ENCODE measurements around the gene MYBBP1A. TPM values are rescaled to one million over a fixed set of nuclear protein-coding genes. Genes with fewer than 3 reads are reported as not detected.

Gene MYBBP1A
- total and polyA plus RNA-seq, 9 of the 15 experiments (the other 6 are each of a cell fraction or from before 2014, with no cell fraction given), result 2.0 to 114 (median 47.2) TPM

DNA sequence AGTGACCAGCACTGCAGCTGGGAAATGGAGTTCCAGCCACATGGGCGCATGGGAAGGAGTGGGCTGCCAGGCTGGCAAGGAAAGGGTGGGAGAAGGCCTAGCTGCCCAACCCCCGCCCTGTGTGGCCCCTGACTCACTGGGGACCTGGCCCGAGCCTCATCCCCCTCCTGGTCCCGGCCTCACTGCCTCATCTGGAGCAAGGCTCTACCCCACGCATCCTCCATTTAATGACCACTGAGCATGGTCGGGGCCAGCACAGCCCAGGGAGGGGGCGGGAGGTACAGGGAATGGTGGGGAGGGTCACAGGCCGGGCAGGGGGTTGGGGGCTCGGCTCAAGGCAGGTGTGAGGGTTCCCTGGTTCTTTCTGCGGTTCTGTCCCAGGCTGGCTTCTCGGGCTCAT is 40.4 kb downstream of the MYBBP1A start:
- Histone ChIP-seq H2AFZ (ENCODE audit: low read depth, low read length) (no peak overlapping the region), H3K4me3 (no peak overlapping the region), H3K4me1 (replicated peaks in 1 of 2; ENCODE audit: control insufficient read depth in 2 of 2, insufficient read depth in 2 of 2, low read length in 2 of 2) (peaks cover 0 to 32% of the 10 kb centered on the region in 2 experiments; a peak in 2 of 5 replicates), H3K79me2 (ENCODE audit: control insufficient read depth, insufficient read depth, low read length) (no peaks in the 10 kb centered on the region), H4K20me1 (replicated peaks; ENCODE audit: control insufficient read depth, insufficient read depth, low read length) (peaks cover 3% of the 10 kb centered on the region; the same call in 1 of the 2 replicates), H3K27ac (ENCODE audit: extremely low read depth, low read depth, low read length) (no peak overlapping the region), H3K4me2 (ENCODE audit: insufficient read depth, low read length) (no peak overlapping the region), H3K9me3 (replicated peaks; ENCODE audit: control insufficient read depth, insufficient read depth, low read depth, low read length) (no peaks in the 10 kb centered on the region), H3K27me3 (ENCODE audit: control insufficient read depth in 2 of 2, insufficient read depth in 2 of 2, low read length in 2 of 2) (peaks cover 6 to 63% of the 10 kb centered on the region in 2 experiments; a peak in 3 of 5 replicates), H3K9ac (ENCODE audit: insufficient read depth in 1 of 2, low read depth in 2 of 2, low read length in 2 of 2) (no peak overlapping the region), H3K36me3 (ENCODE audit: control insufficient read depth, insufficient read depth, low read length) (no peaks in the 10 kb centered on the region), H3K9me1 (ENCODE audit: control insufficient read depth, insufficient read depth, low read length) (no peaks in the 10 kb centered on the region)
- CTCF ChIA-PET (ENCODE audit: low intra/inter-chr PET ratio), result no interaction called here
- WGBS (ENCODE audit: insufficient coverage, low coverage, missing lambda C conversion rate), result 10% methylated on average over 5 of the region's 11 CpGs
- FAIRE-seq, result no peak
- no peak for DNase-seq (ENCODE audit: extremely low read depth in 1 of 4, low spot score in 3 of 4)
- in situ Hi-C loops (cut with MboI) (no loop called here), intact Hi-C loops (cut with micrococcal nuclease) (no loop called here)
- POLR2A ChIA-PET, result no interaction called here
- no peak for ATAC-seq
- BruUV-seq (replicated peaks), result no TSS peak
- TF ChIP-seq, protein P1, sequence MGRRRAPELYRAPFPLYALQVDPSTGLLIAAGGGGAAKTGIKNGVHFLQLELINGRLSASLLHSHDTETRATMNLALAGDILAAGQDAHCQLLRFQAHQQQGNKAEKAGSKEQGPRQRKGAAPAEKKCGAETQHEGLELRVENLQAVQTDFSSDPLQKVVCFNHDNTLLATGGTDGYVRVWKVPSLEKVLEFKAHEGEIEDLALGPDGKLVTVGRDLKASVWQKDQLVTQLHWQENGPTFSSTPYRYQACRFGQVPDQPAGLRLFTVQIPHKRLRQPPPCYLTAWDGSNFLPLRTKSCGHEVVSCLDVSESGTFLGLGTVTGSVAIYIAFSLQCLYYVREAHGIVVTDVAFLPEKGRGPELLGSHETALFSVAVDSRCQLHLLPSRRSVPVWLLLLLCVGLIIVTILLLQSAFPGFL (CRISPR knock-in tag; IDR thresholded peaks at IDR 0.05), result no peak
- TF ChIP-seq SMARCA5 (IDR thresholded peaks at IDR 0.05) (no peak), MEF2A (IDR thresholded peaks at IDR 0.05; ENCODE audit: control insufficient read depth, low read depth, low read length) (no peak), EP400 (IDR thresholded peaks at IDR 0.05) (no peak), PHB2 (IDR thresholded peaks at IDR 0.05; ENCODE audit: low read depth) (no peak), SRSF3 (IDR thresholded peaks at IDR 0.05; ENCODE audit: insufficient read depth, low read length) (no peak), POLR3A (IDR thresholded peaks at IDR 0.05; ENCODE audit: borderline replicate concordance, extremely low read depth, insufficient read depth, insufficient read length) (no peak), ZNF830 (CRISPR knock-in tag; IDR thresholded peaks at IDR 0.05) (no peak), SREBF1 (IDR thresholded peaks at IDR 0.05; ENCODE audit: borderline replicate concordance, low read depth, low read length) (no peak), ESRRB (CRISPR knock-in tag; IDR thresholded peaks at IDR 0.05; ENCODE audit: borderline replicate concordance) (no peak), RBM22 (IDR thresholded peaks at IDR 0.05; ENCODE audit: low read depth, low read length, poor library complexity, severe bottlenecking) (no peak)
- TF ChIP-seq, protein P2, sequence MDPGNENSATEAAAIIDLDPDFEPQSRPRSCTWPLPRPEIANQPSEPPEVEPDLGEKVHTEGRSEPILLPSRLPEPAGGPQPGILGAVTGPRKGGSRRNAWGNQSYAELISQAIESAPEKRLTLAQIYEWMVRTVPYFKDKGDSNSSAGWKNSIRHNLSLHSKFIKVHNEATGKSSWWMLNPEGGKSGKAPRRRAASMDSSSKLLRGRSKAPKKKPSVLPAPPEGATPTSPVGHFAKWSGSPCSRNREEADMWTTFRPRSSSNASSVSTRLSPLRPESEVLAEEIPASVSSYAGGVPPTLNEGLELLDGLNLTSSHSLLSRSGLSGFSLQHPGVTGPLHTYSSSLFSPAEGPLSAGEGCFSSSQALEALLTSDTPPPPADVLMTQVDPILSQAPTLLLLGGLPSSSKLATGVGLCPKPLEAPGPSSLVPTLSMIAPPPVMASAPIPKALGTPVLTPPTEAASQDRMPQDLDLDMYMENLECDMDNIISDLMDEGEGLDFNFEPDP (CRISPR knock-in tag; IDR thresholded peaks at IDR 0.05), result no peak
- TF ChIP-seq, protein P3, sequence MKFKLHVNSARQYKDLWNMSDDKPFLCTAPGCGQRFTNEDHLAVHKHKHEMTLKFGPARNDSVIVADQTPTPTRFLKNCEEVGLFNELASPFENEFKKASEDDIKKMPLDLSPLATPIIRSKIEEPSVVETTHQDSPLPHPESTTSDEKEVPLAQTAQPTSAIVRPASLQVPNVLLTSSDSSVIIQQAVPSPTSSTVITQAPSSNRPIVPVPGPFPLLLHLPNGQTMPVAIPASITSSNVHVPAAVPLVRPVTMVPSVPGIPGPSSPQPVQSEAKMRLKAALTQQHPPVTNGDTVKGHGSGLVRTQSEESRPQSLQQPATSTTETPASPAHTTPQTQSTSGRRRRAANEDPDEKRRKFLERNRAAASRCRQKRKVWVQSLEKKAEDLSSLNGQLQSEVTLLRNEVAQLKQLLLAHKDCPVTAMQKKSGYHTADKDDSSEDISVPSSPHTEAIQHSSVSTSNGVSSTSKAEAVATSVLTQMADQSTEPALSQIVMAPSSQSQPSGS (CRISPR knock-in tag; IDR thresholded peaks at IDR 0.05), result no peak
- TF ChIP-seq, protein P4, sequence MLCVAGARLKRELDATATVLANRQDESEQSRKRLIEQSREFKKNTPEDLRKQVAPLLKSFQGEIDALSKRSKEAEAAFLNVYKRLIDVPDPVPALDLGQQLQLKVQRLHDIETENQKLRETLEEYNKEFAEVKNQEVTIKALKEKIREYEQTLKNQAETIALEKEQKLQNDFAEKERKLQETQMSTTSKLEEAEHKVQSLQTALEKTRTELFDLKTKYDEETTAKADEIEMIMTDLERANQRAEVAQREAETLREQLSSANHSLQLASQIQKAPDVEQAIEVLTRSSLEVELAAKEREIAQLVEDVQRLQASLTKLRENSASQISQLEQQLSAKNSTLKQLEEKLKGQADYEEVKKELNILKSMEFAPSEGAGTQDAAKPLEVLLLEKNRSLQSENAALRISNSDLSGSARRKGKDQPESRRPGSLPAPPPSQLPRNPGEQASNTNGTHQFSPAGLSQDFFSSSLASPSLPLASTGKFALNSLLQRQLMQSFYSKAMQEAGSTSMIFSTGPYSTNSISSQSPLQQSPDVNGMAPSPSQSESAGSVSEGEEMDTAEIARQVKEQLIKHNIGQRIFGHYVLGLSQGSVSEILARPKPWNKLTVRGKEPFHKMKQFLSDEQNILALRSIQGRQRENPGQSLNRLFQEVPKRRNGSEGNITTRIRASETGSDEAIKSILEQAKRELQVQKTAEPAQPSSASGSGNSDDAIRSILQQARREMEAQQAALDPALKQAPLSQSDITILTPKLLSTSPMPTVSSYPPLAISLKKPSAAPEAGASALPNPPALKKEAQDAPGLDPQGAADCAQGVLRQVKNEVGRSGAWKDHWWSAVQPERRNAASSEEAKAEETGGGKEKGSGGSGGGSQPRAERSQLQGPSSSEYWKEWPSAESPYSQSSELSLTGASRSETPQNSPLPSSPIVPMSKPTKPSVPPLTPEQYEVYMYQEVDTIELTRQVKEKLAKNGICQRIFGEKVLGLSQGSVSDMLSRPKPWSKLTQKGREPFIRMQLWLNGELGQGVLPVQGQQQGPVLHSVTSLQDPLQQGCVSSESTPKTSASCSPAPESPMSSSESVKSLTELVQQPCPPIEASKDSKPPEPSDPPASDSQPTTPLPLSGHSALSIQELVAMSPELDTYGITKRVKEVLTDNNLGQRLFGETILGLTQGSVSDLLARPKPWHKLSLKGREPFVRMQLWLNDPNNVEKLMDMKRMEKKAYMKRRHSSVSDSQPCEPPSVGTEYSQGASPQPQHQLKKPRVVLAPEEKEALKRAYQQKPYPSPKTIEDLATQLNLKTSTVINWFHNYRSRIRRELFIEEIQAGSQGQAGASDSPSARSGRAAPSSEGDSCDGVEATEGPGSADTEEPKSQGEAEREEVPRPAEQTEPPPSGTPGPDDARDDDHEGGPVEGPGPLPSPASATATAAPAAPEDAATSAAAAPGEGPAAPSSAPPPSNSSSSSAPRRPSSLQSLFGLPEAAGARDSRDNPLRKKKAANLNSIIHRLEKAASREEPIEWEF (CRISPR knock-in tag; IDR thresholded peaks at IDR 0.05), result no peak

All from K562 (cell line).